Ishikawa (cell line): ENCODE results near the gene ASB10.

Source experiments
- CREB1 ChIP-seq: IDR thresholded peaks from 2 replicates; pipeline ENCODE4 v1.6.1; 2012; ENCODE audit warnings: low read depth
- FOXM1 ChIP-seq: IDR thresholded peaks from 2 replicates; pipeline ENCODE4 v1.6.1; 2012; ENCODE audit warnings: low read depth, borderline replicate concordance

GRCh38 chr7:151185762-151186639 lies 1.0 kb downstream of the ASB10 start:
- no peak for TF ChIP-seq FOXM1
- no peak for TF ChIP-seq CREB1
